K562 (cell line): ENCODE data around the gene FOXO4. TPM values are rescaled to one million over a fixed set of nuclear protein-coding genes. Genes with fewer than 3 reads are reported as not detected.

Source experiments
- ATF7 ChIP-seq: fragments of 450-650 bp; IDR thresholded peaks from 2 replicates; pipeline ENCODE4 v1.7.1; 2014; ENCODE audit warnings: mild to moderate bottlenecking, moderate library complexity
- BRD4 ChIP-seq: fragments of 200-600 bp; sonication (generic); IDR thresholded peaks from 2 replicates; pipeline ENCODE4 v1.6.1; 2017; ENCODE audit warnings: inconsistent platforms
- ETV1 ChIP-seq: fragments of 450-650 bp; conservative IDR thresholded peaks from 2 replicates; pipeline ENCODE4 v1.6.1; 2016; ENCODE audit warnings: missing genetic modification characterization, control low read depth, low read depth, missing compliant biosample characterization
- HDAC2 ChIP-seq: fragments of 450-650 bp; IDR thresholded peaks from 2 replicates; pipeline ENCODE4 v1.6.1; 2016; ENCODE audit warnings: mild to moderate bottlenecking
- KAT7 ChIP-seq: sonication (generic); formaldehyde crosslinking; IDR thresholded peaks from 2 replicates; pipeline ENCODE4 v1.8.0; 2022; ENCODE audit warnings: missing genetic modification reagents, mild to moderate bottlenecking, borderline replicate concordance
- NCOA6 ChIP-seq: fragments of 450-650 bp; IDR thresholded peaks from 2 replicates; pipeline ENCODE4 v1.6.1; 2017; ENCODE audit warnings: mild to moderate bottlenecking
- NR1H2 ChIP-seq: sonication (generic); formaldehyde crosslinking; IDR thresholded peaks from 2 replicates; pipeline ENCODE4 v1.4.0; 2020; ENCODE audit warnings: mild to moderate bottlenecking, missing genetic modification reagents
- POLR3G ChIP-seq: IDR thresholded peaks from 2 replicates; pipeline ENCODE4 v1.6.1; 2011; ENCODE audit not compliant: insufficient read length, insufficient replicate concordance; ENCODE audit errors: extremely low read depth
- RBM39 ChIP-seq: fragments of 200-400 bp; formaldehyde crosslinking; optimal IDR thresholded peaks from 2 replicates; pipeline ENCODE3; 2018; ENCODE audit warnings: low read depth, low read length
- THRAP3 ChIP-seq: fragments of 450-650 bp; IDR thresholded peaks from 2 replicates; pipeline ENCODE4 v1.6.1; 2016; ENCODE audit warnings: mild to moderate bottlenecking, inconsistent platforms, borderline replicate concordance
- ZNF124 ChIP-seq: sonication (generic); formaldehyde crosslinking; IDR thresholded peaks from 2 replicates; pipeline ENCODE4 v1.8.1; 2022; ENCODE audit warnings: missing genetic modification reagents
- polyA plus RNA-seq, 8 experiments: library from polyadenylated mRNA; depleted of rRNA in 4 of 8; stranded (reverse) in 5 of 8; unstranded in 3 of 8; fragments of >200 nt; fragmentation: Nextera tagmentation in 2 of 8; fragmentation: Illumina TruSeq in 1 of 8; extraction: Ambion mirVana in 2 of 8; extraction: Trizol in 1 of 8; gene quantifications; 2 replicates each; pipeline versions ENCODE4 v1.2.1 to v1.2.3, GENCODE V29; 2011 to 2014; ENCODE audit warnings: inconsistent platforms in 1 of 8, missing spikeins in 1 of 8
- total RNA-seq, 7 experiments: library from RNA; depleted of rRNA in 6 of 7; stranded (reverse); fragments of >200 nt in 6 of 7; fragmentation: Illumina TruSeq in 2 of 7; extraction: Trizol in 2 of 7; gene quantifications; 2 replicates each; pipeline versions ENCODE4 v1.2.1 to v1.2.3, GENCODE V29; 2011 to 2021; ENCODE audit warnings: low replicate concordance in 1 of 7
- TF ChIP-seq, protein P1 (sequence below): fragments of 450-650 bp; IDR thresholded peaks from 2 replicates; pipeline ENCODE4 v1.6.1; 2016; ENCODE audit warnings: borderline replicate concordance
- TF ChIP-seq, protein P2 (sequence below), 2 experiments: fragments of 450-650 bp; conservative IDR thresholded peaks; 2 replicates each; pipeline ENCODE4 v1.6.1; 2017; ENCODE audit warnings: mild to moderate bottlenecking in 2 of 2, moderate library complexity in 2 of 2
- TF ChIP-seq, protein P3 (sequence below): fragments of 450-650 bp; IDR thresholded peaks from 2 replicates; pipeline ENCODE4 v1.6.1; 2018; ENCODE audit warnings: mild to moderate bottlenecking, low read depth; ENCODE audit not compliant: partially characterized antibody
- TF ChIP-seq, protein P4 (sequence below): fragments of 450-650 bp; formaldehyde crosslinking; conservative IDR thresholded peaks from 2 replicates; pipeline ENCODE4 v1.4.0; 2022; ENCODE audit warnings: mild to moderate bottlenecking, missing genetic modification characterization
- TF ChIP-seq, protein P5 (sequence below): fragments of 450-650 bp; IDR thresholded peaks from 2 replicates; pipeline ENCODE4 v1.6.1; 2016; ENCODE audit warnings: mild to moderate bottlenecking
- TF ChIP-seq, protein P6 (sequence below): sonication (generic); formaldehyde crosslinking; IDR thresholded peaks from 2 replicates; pipeline ENCODE4 v1.8.0; 2022; ENCODE audit warnings: missing genetic modification reagents, mild to moderate bottlenecking, borderline replicate concordance

Gene FOXO4
- total and polyA plus RNA-seq, 9 of the 15 experiments (the other 6 are each of a cell fraction or from before 2014, with no cell fraction given) = 0.13 to 26.6 (median 8.5) TPM

DNA sequence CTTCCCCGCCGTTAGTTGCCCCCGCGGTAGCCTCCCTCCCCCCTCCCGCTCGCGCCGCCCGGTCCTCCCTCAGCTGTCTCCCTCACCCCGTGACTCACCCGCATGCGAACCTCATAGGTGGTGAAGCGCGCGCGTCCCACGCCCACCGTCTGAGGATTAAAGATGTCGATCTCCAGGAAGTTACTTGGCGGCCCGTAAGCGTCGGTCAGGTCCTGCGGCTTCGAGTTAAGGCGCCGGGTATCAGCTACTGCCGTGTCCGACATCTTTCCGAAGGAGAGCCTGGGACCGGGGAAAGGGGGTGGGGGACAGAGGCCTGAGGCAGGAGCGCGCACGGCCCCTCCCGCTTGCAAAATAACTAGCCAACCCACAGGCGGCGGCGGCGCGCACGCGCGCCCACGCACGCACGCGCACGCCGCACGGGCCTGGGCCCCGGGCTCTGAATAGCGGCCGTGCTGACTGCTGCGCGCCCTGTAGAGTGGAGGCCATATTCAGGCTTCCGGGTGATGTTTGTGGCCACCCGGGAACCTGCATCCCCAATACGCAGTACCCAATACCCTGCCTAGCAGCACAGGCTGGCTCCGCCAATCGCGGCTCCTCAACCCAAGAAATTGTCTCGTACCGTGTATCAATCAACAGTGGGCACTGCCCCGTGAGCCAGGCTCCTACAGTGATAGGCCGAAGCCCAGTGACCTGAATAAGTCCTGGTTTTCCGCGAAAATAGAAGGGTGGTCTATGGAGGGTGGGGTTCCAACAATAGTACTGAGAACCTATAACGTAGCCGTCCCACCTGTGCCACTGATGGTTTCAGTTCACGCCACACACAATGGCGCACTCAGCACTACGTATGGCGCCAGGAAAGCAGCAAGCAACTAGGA is 27.4 kb upstream of the FOXO4 start, which contains the start of gene SNX12 (continued):
- TF ChIP-seq ETV1 (tag) (no peak), THRAP3 (no peak), HDAC2 (peak; percentile 74; the same call in 1 of the 2 replicates), ATF7 (peak; percentile 88), NR1H2 (CRISPR knock-in tag) (no peak), KAT7 (CRISPR knock-in tag) (no peak), RBM39 (no peak), NCOA6 (peak; percentile 88), BRD4 (no peak), POLR3G (no peak), ZNF124 (CRISPR knock-in tag) (no peak)
- TF ChIP-seq, protein P1, sequence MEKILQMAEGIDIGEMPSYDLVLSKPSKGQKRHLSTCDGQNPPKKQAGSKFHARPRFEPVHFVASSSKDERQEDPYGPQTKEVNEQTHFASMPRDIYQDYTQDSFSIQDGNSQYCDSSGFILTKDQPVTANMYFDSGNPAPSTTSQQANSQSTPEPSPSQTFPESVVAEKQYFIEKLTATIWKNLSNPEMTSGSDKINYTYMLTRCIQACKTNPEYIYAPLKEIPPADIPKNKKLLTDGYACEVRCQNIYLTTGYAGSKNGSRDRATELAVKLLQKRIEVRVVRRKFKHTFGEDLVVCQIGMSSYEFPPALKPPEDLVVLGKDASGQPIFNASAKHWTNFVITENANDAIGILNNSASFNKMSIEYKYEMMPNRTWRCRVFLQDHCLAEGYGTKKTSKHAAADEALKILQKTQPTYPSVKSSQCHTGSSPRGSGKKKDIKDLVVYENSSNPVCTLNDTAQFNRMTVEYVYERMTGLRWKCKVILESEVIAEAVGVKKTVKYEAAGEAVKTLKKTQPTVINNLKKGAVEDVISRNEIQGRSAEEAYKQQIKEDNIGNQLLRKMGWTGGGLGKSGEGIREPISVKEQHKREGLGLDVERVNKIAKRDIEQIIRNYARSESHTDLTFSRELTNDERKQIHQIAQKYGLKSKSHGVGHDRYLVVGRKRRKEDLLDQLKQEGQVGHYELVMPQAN = no peak; the same call in 1 of the 2 replicates
- TF ChIP-seq, protein P2, sequence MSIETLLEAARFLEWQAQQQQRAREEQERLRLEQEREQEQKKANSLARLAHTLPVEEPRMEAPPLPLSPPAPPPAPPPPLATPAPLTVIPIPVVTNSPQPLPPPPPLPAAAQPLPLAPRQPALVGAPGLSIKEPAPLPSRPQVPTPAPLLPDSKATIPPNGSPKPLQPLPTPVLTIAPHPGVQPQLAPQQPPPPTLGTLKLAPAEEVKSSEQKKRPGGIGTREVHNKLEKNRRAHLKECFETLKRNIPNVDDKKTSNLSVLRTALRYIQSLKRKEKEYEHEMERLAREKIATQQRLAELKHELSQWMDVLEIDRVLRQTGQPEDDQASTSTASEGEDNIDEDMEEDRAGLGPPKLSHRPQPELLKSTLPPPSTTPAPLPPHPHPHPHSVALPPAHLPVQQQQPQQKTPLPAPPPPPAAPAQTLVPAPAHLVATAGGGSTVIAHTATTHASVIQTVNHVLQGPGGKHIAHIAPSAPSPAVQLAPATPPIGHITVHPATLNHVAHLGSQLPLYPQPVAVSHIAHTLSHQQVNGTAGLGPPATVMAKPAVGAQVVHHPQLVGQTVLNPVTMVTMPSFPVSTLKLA (conservative IDR thresholded peaks at IDR 0.05) = peak; percentile 71 to 85
- TF ChIP-seq, protein P3, sequence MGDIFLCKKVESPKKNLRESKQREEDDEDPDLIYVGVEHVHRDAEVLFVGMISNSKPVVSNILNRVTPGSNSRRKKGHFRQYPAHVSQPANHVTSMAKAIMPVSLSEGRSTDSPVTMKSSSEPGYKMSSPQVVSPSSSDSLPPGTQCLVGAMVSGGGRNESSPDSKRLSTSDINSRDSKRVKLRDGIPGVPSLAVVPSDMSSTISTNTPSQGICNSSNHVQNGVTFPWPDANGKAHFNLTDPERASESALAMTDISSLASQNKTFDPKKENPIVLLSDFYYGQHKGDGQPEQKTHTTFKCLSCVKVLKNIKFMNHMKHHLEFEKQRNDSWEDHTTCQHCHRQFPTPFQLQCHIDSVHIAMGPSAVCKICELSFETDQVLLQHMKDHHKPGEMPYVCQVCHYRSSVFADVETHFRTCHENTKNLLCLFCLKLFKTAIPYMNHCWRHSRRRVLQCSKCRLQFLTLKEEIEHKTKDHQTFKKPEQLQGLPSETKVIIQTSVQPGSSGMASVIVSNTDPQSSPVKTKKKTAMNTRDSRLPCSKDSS = no peak
- TF ChIP-seq, protein P4, sequence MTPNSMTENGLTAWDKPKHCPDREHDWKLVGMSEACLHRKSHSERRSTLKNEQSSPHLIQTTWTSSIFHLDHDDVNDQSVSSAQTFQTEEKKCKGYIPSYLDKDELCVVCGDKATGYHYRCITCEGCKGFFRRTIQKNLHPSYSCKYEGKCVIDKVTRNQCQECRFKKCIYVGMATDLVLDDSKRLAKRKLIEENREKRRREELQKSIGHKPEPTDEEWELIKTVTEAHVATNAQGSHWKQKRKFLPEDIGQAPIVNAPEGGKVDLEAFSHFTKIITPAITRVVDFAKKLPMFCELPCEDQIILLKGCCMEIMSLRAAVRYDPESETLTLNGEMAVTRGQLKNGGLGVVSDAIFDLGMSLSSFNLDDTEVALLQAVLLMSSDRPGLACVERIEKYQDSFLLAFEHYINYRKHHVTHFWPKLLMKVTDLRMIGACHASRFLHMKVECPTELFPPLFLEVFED (CRISPR knock-in tag) = no peak
- TF ChIP-seq, protein P5, sequence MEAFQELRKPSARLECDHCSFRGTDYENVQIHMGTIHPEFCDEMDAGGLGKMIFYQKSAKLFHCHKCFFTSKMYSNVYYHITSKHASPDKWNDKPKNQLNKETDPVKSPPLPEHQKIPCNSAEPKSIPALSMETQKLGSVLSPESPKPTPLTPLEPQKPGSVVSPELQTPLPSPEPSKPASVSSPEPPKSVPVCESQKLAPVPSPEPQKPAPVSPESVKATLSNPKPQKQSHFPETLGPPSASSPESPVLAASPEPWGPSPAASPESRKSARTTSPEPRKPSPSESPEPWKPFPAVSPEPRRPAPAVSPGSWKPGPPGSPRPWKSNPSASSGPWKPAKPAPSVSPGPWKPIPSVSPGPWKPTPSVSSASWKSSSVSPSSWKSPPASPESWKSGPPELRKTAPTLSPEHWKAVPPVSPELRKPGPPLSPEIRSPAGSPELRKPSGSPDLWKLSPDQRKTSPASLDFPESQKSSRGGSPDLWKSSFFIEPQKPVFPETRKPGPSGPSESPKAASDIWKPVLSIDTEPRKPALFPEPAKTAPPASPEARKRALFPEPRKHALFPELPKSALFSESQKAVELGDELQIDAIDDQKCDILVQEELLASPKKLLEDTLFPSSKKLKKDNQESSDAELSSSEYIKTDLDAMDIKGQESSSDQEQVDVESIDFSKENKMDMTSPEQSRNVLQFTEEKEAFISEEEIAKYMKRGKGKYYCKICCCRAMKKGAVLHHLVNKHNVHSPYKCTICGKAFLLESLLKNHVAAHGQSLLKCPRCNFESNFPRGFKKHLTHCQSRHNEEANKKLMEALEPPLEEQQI = no peak; the same call in 1 of the 2 replicates
- TF ChIP-seq, protein P6, sequence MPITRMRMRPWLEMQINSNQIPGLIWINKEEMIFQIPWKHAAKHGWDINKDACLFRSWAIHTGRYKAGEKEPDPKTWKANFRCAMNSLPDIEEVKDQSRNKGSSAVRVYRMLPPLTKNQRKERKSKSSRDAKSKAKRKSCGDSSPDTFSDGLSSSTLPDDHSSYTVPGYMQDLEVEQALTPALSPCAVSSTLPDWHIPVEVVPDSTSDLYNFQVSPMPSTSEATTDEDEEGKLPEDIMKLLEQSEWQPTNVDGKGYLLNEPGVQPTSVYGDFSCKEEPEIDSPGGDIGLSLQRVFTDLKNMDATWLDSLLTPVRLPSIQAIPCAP (CRISPR knock-in tag) = no peak
